ENCODE results near the gene C15orf39.

DNA sequence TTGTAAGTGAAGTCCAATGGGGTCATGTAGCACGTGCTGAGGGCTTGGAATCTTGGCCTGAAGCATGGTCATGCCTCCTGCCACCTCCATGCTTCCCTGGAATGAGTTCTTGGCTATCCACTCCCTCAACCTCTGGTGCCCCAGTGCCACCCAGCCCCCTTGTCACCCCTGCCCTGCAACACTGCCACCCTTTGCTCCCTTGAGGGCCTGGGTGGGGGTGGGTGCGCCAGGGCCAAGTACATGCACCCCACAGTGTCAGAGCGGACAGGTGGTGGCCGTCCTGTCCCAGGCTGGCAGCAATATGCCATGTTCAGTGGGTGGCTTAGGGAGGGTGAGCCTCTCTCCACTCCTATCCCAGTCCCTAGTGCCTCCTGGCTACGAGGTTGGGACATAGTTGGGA, 27.6 kb upstream of the C15orf39 start:
- TF ChIP-seq EP300 (conservative IDR thresholded peaks at IDR 0.05; ENCODE audit: poor library complexity, severe bottlenecking) (no peak), TAF1 (IDR thresholded peaks at IDR 0.05; ENCODE audit: low read depth) (no peak), SMC3 (conservative IDR thresholded peaks at IDR 0.05; ENCODE audit: poor library complexity) (no peak), POLR2AphosphoS5 (IDR thresholded peaks at IDR 0.05) (no peak)

Data from neural cell (in vitro differentiated cells).